ENCODE measurements around the gene ARHGEF37. TPM values are rescaled to one million over a fixed set of nuclear protein-coding genes. Genes with fewer than 3 reads are reported as not detected.

Gene ARHGEF37
- total and polyA plus RNA-seq, 4 donors: 2.2 to 9.1 (median 3.7) TPM

DNA sequence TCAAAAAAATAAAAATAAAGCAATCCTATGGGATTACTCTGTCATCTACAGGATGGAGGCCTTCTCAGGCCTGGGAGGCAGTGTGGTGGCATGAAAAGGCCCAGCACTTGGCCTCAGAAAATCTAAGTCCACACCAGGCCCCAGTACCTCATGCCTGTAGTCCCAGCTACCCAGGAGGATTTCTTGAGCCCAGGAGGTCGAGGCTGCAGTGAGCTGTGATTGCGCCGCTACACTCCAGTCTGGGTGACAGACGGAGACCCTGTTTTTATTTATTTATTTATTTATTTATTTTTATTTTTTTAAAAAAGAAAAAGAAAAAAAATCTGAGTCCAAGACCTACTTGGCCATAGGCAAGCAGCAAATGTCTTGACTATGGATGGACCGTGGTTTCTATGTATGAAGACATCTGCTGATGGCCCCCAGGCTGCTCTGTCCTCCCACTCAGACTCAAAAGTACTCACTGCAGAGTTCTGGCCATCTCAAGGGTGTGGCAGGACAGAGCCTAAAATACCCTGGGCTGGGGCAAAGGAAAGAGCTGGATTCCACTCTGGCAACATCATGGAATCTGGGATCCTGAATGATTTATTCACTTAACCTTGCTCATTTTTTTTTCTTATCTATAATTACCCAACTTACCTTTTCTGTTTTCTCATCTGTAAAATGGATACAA is 55.0 kb downstream of the ARHGEF37 start:
- Histone ChIP-seq H3K27ac (ENCODE audit: low read depth in 1 of 2, low read length in 1 of 2) (no peak overlapping the region), H3K4me3 (no peak overlapping the region), H3K9me3 (ENCODE audit: control insufficient read depth in 4 of 4, insufficient read depth in 3 of 4, low read length in 3 of 4) (no peaks in the 10 kb centered on the region), H3K4me1 (ENCODE audit: control insufficient read depth in 5 of 5, insufficient read depth in 5 of 5, low read length in 5 of 5) (peaks cover 0 to 11% (median 0%) of the 10 kb centered on the region in 5 donors), H3K9ac (ENCODE audit: insufficient read depth in 1 of 2, low read length in 2 of 2) (no peak overlapping the region), H3K27me3 (ENCODE audit: control insufficient read depth in 3 of 3, insufficient read depth in 3 of 3, low read length in 2 of 3) (no peaks in the 10 kb centered on the region), H3K36me3 (ENCODE audit: control insufficient read depth in 4 of 4, insufficient read depth in 4 of 4, low read length in 4 of 4) (no peaks in the 10 kb centered on the region)
- 98% methylated on average over 5 of the region's 5 CpGs for WGBS, 2 donors
- DNase-seq: no peak
- TF ChIP-seq, protein P1, sequence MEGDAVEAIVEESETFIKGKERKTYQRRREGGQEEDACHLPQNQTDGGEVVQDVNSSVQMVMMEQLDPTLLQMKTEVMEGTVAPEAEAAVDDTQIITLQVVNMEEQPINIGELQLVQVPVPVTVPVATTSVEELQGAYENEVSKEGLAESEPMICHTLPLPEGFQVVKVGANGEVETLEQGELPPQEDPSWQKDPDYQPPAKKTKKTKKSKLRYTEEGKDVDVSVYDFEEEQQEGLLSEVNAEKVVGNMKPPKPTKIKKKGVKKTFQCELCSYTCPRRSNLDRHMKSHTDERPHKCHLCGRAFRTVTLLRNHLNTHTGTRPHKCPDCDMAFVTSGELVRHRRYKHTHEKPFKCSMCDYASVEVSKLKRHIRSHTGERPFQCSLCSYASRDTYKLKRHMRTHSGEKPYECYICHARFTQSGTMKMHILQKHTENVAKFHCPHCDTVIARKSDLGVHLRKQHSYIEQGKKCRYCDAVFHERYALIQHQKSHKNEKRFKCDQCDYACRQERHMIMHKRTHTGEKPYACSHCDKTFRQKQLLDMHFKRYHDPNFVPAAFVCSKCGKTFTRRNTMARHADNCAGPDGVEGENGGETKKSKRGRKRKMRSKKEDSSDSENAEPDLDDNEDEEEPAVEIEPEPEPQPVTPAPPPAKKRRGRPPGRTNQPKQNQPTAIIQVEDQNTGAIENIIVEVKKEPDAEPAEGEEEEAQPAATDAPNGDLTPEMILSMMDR (IDR thresholded peaks at IDR 0.05; ENCODE audit: control extremely low read depth, extremely low read depth): no peak
- no peak for ATAC-seq (ENCODE audit: insufficient read depth, low FRiP score)

GRCh38 chr5:149636861-149637246 is 55.6 kb downstream of the ARHGEF37 start:
- no peaks in the 10 kb centered on the region for H3K27me3 ChIP-seq (ENCODE audit: control insufficient read depth in 3 of 3, insufficient read depth in 3 of 3, low read length in 2 of 3)
- H3K4me1 ChIP-seq (ENCODE audit: control insufficient read depth in 5 of 5, insufficient read depth in 5 of 5, low read length in 5 of 5): peaks cover 0 to 13% (median 0%) of the 10 kb centered on the region in 5 donors
- ATAC-seq (ENCODE audit: insufficient read depth, low FRiP score) (peak; percentile 54), DNase-seq (peak; percentile 68 to 78 (median 75))
- H3K36me3 ChIP-seq (ENCODE audit: control insufficient read depth in 4 of 4, insufficient read depth in 4 of 4, low read length in 4 of 4): no peaks in the 10 kb centered on the region
- no peak overlapping the region for H3K27ac ChIP-seq (ENCODE audit: low read depth in 1 of 2, low read length in 1 of 2)
- H3K9me3 ChIP-seq (ENCODE audit: control insufficient read depth in 4 of 4, insufficient read depth in 3 of 4, low read length in 3 of 4): no peaks in the 10 kb centered on the region
- no peak overlapping the region for H3K4me3 ChIP-seq
- TF ChIP-seq, protein P1 (IDR thresholded peaks at IDR 0.05; ENCODE audit: control extremely low read depth, extremely low read depth): peak; percentile 83
- no peak overlapping the region for H3K9ac ChIP-seq (ENCODE audit: insufficient read depth in 1 of 2, low read length in 2 of 2)
- WGBS, 2 donors: 33 to 34% methylated on average over 6 of the region's 6 CpGs

- Histone ChIP-seq H3K4me3 (no peak overlapping the region), H3K4me1 (ENCODE audit: control insufficient read depth in 5 of 5, insufficient read depth in 5 of 5, low read length in 5 of 5) (peaks cover 0 to 13% (median 0%) of the 10 kb centered on the region in 5 donors), H3K9me3 (ENCODE audit: control insufficient read depth in 4 of 4, insufficient read depth in 3 of 4, low read length in 3 of 4) (no peaks in the 10 kb centered on the region), H3K36me3 (ENCODE audit: control insufficient read depth in 4 of 4, insufficient read depth in 4 of 4, low read length in 4 of 4) (no peaks in the 10 kb centered on the region), H3K27me3 (ENCODE audit: control insufficient read depth in 3 of 3, insufficient read depth in 3 of 3, low read length in 2 of 3) (no peaks in the 10 kb centered on the region), H3K27ac (ENCODE audit: low read depth in 1 of 2, low read length in 1 of 2) (no peak overlapping the region), H3K9ac (ENCODE audit: insufficient read depth in 1 of 2, low read length in 2 of 2) (no peak overlapping the region)
- DNase-seq (no peak), ATAC-seq (ENCODE audit: insufficient read depth, low FRiP score) (no peak)
- TF ChIP-seq, protein P1 (IDR thresholded peaks at IDR 0.05; ENCODE audit: control extremely low read depth, extremely low read depth): no peak
- 90 to 99% methylated on average over 5 of the region's 5 CpGs for WGBS, 2 donors
Measured at GRCh38 chr5:149638136-149638535, 56.8 kb downstream of the ARHGEF37 start.
